SU-DHL-6 (cell line): Measurements from ENCODE around the gene CRISPLD2.

Experiments used
- H2AFZ ChIP-seq: fragments of 200-600 bp; sonication (generic); 2 replicates; pipeline ENCODE4 v1.6.1; 2014; ENCODE audit warnings: low read depth, mild to moderate bottlenecking, moderate library complexity, mixed read lengths, antibody characterized with exemption, low read length; ENCODE audit not compliant: severe bottlenecking
- H3F3A ChIP-seq: fragments of 200-600 bp; shearing (Covaris generic); 2 replicates; pipeline ENCODE4 v1.6.0; 2016; ENCODE audit warnings: antibody characterized with exemption, mild to moderate bottlenecking; ENCODE audit not compliant: insufficient read depth
- H3K27ac ChIP-seq: fragments of 200-600 bp; sonication (generic); 2 replicates; pipeline ENCODE4 v1.5.1; 2016; ENCODE audit warnings: low read depth, mild to moderate bottlenecking, low read length, moderate library complexity, mixed read lengths
- H3K27me3 ChIP-seq: fragments of 200-600 bp; sonication (generic), shearing (Covaris generic); 2 replicates; pipeline ENCODE4 v1.6.0; 2014; ENCODE audit warnings: mild to moderate bottlenecking, low read length
- H3K36me3 ChIP-seq: fragments of 200-600 bp; sonication (generic); 2 replicates; pipeline ENCODE4 v1.6.1; 2014; ENCODE audit warnings: mild to moderate bottlenecking, low read length, mixed read lengths
- H3K4me2 ChIP-seq: fragments of 300-600, 200-600 bp; shearing (Covaris generic), sonication (generic); 2 replicates; pipeline ENCODE4 v1.6.0; 2014; ENCODE audit warnings: low read length, low read depth, mild to moderate bottlenecking; ENCODE audit not compliant: poor library complexity, severe bottlenecking
- H3K4me3 ChIP-seq: fragments of 200-600 bp; sonication (generic); 2 replicates; pipeline ENCODE4 v1.5.1; 2014; ENCODE audit warnings: antibody characterized with exemption, low read length, mild to moderate bottlenecking, mixed read lengths; ENCODE audit not compliant: insufficient read depth, poor library complexity, severe bottlenecking
- H3K79me2 ChIP-seq: fragments of 200-600 bp; sonication (generic); 2 replicates; pipeline ENCODE4 v1.6.1; 2014; ENCODE audit warnings: mild to moderate bottlenecking, low read length, moderate library complexity; ENCODE audit not compliant: insufficient read depth
- H3K9ac ChIP-seq: fragments of 200-600 bp; sonication (generic); 2 replicates; pipeline ENCODE4 v1.7.0; 2014; ENCODE audit warnings: mild to moderate bottlenecking, low read length
- H3K9me2 ChIP-seq: fragments of 200-600 bp; sonication (generic); replicated peaks from 2 replicates; pipeline ENCODE4 v1.6.1; 2014; ENCODE audit warnings: low read length; ENCODE audit not compliant: insufficient read depth
- H3K9me3 ChIP-seq: fragments of 200-600 bp; sonication (generic); 2 replicates; pipeline ENCODE4 v1.6.1; 2014; ENCODE audit warnings: low read length, mixed read lengths; ENCODE audit not compliant: insufficient read depth
- H4K20me1 ChIP-seq: fragments of 200-600 bp; sonication (generic); 2 replicates; pipeline ENCODE4 v1.6.1; 2014; ENCODE audit warnings: low read depth, mild to moderate bottlenecking, antibody characterized with exemption, low read length, moderate library complexity, mixed read lengths
- EZH2phosphoT487 ChIP-seq: fragments of 200-600 bp; sonication (generic), shearing (Covaris generic); conservative IDR thresholded peaks from 2 replicates; pipeline ENCODE4 v1.6.1; 2018; ENCODE audit warnings: mild to moderate bottlenecking, antibody characterized with exemption, low read length, moderate library complexity, mixed read lengths
- TF ChIP-seq, protein P1 (sequence below): fragments of 200-600 bp; sonication (generic); IDR thresholded peaks from one replicate; pipeline ENCODE4 v1.5.1; 2017; ENCODE audit warnings: antibody characterized with exemption, mild to moderate bottlenecking, low read length, moderate library complexity; ENCODE audit not compliant: insufficient read depth, poor library complexity, severe bottlenecking

Gene CRISPLD2

GRCh38 chr16:84884596-84885341 lies 65.0 kb downstream of the CRISPLD2 start:
- Histone ChIP-seq H3K27me3 (no peaks in the 10 kb centered on the region), H3K4me2 (no peak overlapping the region), H2AFZ (no peak overlapping the region), H3K4me3 (no peak overlapping the region), H3K9me2 (no peaks in the 10 kb centered on the region), H4K20me1 (no peaks in the 10 kb centered on the region), H3K79me2 (no peaks in the 10 kb centered on the region), H3K9ac (no peak overlapping the region), H3K36me3 (no peaks in the 10 kb centered on the region), H3K9me3 (no peaks in the 10 kb centered on the region), H3K27ac (no peak overlapping the region), H3F3A (no peaks in the 10 kb centered on the region)
- no peak for TF ChIP-seq EZH2phosphoT487

- H3K27me3 ChIP-seq: no peaks in the 10 kb centered on the region
- H4K20me1 ChIP-seq: no peaks in the 10 kb centered on the region
- no peak overlapping the region for H3K27ac ChIP-seq
- no peaks in the 10 kb centered on the region for H3K36me3 ChIP-seq
- H2AFZ ChIP-seq: no peak overlapping the region
- H3K9ac ChIP-seq: no peak overlapping the region
- no peak overlapping the region for H3K4me3 ChIP-seq
- no peaks in the 10 kb centered on the region for H3K9me3 ChIP-seq
- no peaks in the 10 kb centered on the region for H3K79me2 ChIP-seq
- no peaks in the 10 kb centered on the region for H3F3A ChIP-seq
- TF ChIP-seq, protein P1, sequence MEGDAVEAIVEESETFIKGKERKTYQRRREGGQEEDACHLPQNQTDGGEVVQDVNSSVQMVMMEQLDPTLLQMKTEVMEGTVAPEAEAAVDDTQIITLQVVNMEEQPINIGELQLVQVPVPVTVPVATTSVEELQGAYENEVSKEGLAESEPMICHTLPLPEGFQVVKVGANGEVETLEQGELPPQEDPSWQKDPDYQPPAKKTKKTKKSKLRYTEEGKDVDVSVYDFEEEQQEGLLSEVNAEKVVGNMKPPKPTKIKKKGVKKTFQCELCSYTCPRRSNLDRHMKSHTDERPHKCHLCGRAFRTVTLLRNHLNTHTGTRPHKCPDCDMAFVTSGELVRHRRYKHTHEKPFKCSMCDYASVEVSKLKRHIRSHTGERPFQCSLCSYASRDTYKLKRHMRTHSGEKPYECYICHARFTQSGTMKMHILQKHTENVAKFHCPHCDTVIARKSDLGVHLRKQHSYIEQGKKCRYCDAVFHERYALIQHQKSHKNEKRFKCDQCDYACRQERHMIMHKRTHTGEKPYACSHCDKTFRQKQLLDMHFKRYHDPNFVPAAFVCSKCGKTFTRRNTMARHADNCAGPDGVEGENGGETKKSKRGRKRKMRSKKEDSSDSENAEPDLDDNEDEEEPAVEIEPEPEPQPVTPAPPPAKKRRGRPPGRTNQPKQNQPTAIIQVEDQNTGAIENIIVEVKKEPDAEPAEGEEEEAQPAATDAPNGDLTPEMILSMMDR: no peak
- no peak for TF ChIP-seq EZH2phosphoT487
- no peak overlapping the region for H3K4me2 ChIP-seq
- H3K9me2 ChIP-seq: no peaks in the 10 kb centered on the region
These were observed 65.6 kb downstream of the CRISPLD2 start for GRCh38 chr16:84885342-84885910.

- no peaks in the 10 kb centered on the region for H3K27me3 ChIP-seq
- H3K9ac ChIP-seq: no peak overlapping the region
These were observed 66.8 kb downstream of the CRISPLD2 start for GRCh38 chr16:84886497-84887090.

More at GRCh38 chr16:84886497-84887090, 66.8 kb downstream of the CRISPLD2 start:
- no peaks in the 10 kb centered on the region for H4K20me1 ChIP-seq
- no peak for TF ChIP-seq EZH2phosphoT487
- TF ChIP-seq, protein P1: no peak
- no peaks in the 10 kb centered on the region for H3F3A ChIP-seq
- no peak overlapping the region for H3K27ac ChIP-seq
- H3K9me3 ChIP-seq: no peaks in the 10 kb centered on the region
- no peak overlapping the region for H2AFZ ChIP-seq
- no peak overlapping the region for H3K4me2 ChIP-seq
- H3K79me2 ChIP-seq: no peaks in the 10 kb centered on the region
- H3K4me3 ChIP-seq: no peak overlapping the region
- H3K36me3 ChIP-seq: no peaks in the 10 kb centered on the region
- H3K9me2 ChIP-seq: no peaks in the 10 kb centered on the region
